ENCODE results near the gene PLCL2.

PLCL2 gene

GRCh38 chr3:16897254-16897926 is 12.6 kb downstream of the PLCL2 start:
- Histone ChIP-seq H3K36me3 (ENCODE audit: insufficient read depth, low read length) (no peaks in the 10 kb centered on the region), H3K4me1 (ENCODE audit: control insufficient read depth, insufficient read depth, low read length) (peaks cover 10% of the 10 kb centered on the region), H3K4me2 (ENCODE audit: low read length) (peak overlapping the region; percentile 67), H3K9ac (ENCODE audit: low read depth, low read length) (no peak overlapping the region), H3K4me3 (ENCODE audit: low read length) (peak overlapping the region; percentile 19), H3K9me3 (replicated peaks; ENCODE audit: low read length) (no peaks in the 10 kb centered on the region), H3K27me3 (ENCODE audit: control insufficient read depth, insufficient read depth, low read length) (peaks cover 13% of the 10 kb centered on the region)

DNA sequence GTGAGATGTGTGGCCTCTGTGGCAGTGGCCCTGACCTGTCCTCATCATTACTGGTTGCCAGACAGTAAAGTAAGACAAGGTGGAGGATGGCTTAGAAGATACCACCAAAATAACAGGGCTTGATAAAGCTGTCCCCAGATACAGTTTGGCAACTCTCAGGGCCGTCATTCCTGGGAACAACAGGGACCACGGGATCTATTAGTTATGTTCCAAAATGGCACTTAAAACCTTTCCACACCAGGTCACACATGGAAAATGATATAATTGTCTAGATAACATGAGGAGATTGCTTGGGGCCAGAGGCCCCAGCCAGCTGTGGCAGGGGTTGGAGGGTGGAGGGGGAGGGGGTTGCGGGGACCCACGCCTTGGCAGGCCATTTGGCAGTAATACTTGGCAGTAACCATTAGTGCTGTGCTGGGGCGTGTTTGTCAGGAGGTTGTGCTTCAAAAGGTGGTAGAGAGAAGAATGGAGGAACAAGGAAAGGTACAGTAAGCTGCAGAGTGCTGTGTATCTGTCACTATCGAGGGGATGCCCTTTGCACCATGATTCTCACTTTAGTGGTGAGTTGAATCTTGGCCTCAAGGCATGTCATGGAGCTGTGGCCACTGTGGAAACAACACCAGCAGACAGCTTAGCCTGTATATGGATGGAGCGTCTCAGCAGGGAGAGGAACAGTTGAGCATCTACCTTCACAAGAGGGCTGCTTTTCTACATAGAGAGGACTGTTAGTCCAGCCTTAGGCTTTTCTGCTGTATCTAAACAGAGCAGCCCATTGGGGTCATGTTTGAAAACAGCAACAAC is 14.0 kb downstream of the PLCL2 start:
- H3K9ac ChIP-seq (ENCODE audit: low read depth, low read length): no peak overlapping the region
- H3K4me1 ChIP-seq (ENCODE audit: control insufficient read depth, insufficient read depth, low read length): peaks cover 10% of the 10 kb centered on the region
- H3K36me3 ChIP-seq (ENCODE audit: insufficient read depth, low read length): no peaks in the 10 kb centered on the region
- H3K27me3 ChIP-seq (ENCODE audit: control insufficient read depth, insufficient read depth, low read length): peaks cover 13% of the 10 kb centered on the region
- no peak overlapping the region for H3K4me3 ChIP-seq (ENCODE audit: low read length)
- H3K4me2 ChIP-seq (ENCODE audit: low read length): no peak overlapping the region
- no peaks in the 10 kb centered on the region for H3K9me3 ChIP-seq (replicated peaks; ENCODE audit: low read length)

- Histone ChIP-seq H3K4me3 (ENCODE audit: low read length) (no peak overlapping the region), H3K4me2 (ENCODE audit: low read length) (no peak overlapping the region), H3K36me3 (ENCODE audit: insufficient read depth, low read length) (no peaks in the 10 kb centered on the region), H3K9ac (ENCODE audit: low read depth, low read length) (no peak overlapping the region), H3K9me3 (replicated peaks; ENCODE audit: low read length) (no peaks in the 10 kb centered on the region), H3K27me3 (ENCODE audit: control insufficient read depth, insufficient read depth, low read length) (peaks cover 13% of the 10 kb centered on the region), H3K4me1 (ENCODE audit: control insufficient read depth, insufficient read depth, low read length) (peaks cover 10% of the 10 kb centered on the region)
Measured at GRCh38 chr3:16899919-16900318, 15.2 kb downstream of the PLCL2 start.

DNA sequence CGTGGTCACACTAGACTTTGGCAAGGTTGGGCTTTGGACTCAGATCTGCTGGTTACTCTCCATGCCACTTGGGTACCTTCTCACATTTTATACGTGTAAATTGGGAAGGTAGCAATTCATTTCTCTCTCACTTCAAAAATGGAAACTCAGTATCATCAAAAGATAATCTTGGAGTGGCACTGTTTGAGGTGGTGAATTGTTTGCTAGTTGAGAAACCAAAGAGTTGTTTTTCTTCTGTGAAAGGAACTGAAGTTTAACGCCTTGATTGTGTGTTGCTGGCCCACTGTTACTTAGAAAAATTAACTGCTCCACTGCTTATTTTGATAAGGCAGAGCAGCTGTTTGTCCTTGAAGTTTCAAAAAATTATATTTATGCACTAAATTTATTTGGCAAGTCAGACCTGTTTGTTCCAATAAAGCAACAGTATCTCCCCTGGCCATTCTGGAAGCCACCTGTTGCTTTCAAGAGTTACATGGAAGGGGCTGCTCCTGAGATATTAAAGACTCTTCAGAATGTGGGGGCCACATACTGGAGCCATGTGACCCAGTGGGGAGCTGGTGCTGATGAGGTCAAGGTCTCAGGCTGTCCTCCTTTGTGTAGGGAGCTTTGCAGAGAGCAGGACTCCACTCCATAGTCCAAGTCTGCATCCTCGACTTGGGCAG is 16.2 kb downstream of the PLCL2 start:
- Histone ChIP-seq H3K4me3 (ENCODE audit: low read length) (no peak overlapping the region), H3K4me2 (ENCODE audit: low read length) (no peak overlapping the region), H3K4me1 (ENCODE audit: control insufficient read depth, insufficient read depth, low read length) (peaks cover 10% of the 10 kb centered on the region), H3K9me3 (replicated peaks; ENCODE audit: low read length) (no peaks in the 10 kb centered on the region), H3K36me3 (ENCODE audit: insufficient read depth, low read length) (no peaks in the 10 kb centered on the region), H3K27me3 (ENCODE audit: control insufficient read depth, insufficient read depth, low read length) (peaks cover 13% of the 10 kb centered on the region), H3K9ac (ENCODE audit: low read depth, low read length) (no peak overlapping the region)

DNA sequence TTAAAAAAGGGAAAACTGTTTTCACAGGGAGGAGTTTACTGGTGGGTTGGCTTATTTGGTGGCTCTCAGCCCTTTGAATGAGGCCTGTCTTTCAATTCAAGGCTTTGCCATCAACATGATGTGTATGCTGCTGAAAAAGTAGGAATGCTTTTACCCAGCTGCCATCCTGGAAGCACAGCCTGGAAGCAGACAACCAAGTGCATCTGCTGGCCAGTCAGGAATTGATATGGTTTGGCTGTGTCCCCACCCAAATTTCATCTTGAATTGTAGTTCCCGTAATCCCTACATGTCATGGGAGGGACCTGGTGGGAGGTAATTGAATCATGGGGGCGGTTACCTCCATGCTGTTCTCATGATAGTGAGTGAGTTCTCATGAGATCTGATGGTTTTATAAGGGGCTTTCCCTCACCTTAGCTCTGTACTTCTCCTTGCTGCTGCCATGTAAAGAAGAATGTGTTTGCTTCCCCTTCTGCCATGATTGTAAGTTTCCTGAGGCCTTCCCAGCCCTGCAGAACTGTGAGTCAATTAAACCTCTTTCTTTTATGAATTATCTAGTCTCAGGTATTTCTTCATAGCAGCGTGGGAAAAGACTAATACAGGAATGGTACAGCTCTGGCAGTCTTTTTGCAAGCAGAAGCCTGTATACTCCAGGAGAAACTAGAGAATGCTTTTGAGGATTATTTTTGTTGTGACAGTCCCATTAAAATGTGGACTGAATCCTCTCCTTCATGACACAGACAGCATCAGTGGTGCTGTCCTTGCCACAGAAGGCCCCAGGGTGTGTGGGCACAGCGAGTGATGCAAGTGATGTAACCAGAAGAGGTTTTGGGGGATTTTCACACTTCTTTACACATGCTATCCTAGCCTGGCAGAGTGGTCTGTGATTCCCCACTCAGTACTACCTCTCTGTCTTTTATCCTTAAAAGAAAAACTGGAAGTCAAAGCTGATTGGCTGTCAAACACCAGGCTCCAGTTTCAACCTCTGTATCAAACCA is 20.0 kb downstream of the PLCL2 start:
- H3K9ac ChIP-seq (ENCODE audit: low read depth, low read length): no peak overlapping the region
- H3K27me3 ChIP-seq (ENCODE audit: control insufficient read depth, insufficient read depth, low read length): peaks cover 6% of the 10 kb centered on the region
- H3K36me3 ChIP-seq (ENCODE audit: insufficient read depth, low read length): no peaks in the 10 kb centered on the region
- H3K4me1 ChIP-seq (ENCODE audit: control insufficient read depth, insufficient read depth, low read length): peaks cover 17% of the 10 kb centered on the region
- no peak overlapping the region for H3K4me2 ChIP-seq (ENCODE audit: low read length)
- no peak overlapping the region for H3K4me3 ChIP-seq (ENCODE audit: low read length)
- H3K9me3 ChIP-seq (replicated peaks; ENCODE audit: low read length): no peaks in the 10 kb centered on the region

DNA sequence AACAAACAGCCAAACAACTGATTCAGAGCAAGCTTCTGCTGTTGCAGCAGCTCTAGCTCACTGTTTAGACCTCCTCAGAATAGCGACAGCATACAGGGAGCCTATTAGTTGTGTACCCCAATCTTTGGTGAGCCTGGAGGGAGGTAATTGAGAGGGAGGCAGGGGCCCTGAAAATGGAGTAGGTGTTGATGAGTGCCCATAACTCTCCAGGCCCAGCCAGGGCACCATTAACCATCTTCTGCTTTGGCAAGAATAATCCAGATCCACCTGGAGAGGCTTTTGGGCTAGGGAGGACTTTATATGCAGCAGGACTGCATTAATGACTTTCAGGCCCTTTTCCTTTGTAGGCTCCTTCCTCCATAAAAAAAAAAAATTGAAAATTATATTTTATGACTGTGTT is 20.9 kb downstream of the PLCL2 start:
- Histone ChIP-seq H3K27me3 (ENCODE audit: control insufficient read depth, insufficient read depth, low read length) (peaks cover 6% of the 10 kb centered on the region), H3K4me2 (ENCODE audit: low read length) (no peak overlapping the region), H3K4me3 (ENCODE audit: low read length) (no peak overlapping the region), H3K9me3 (replicated peaks; ENCODE audit: low read length) (no peaks in the 10 kb centered on the region), H3K4me1 (ENCODE audit: control insufficient read depth, insufficient read depth, low read length) (peaks cover 17% of the 10 kb centered on the region), H3K36me3 (ENCODE audit: insufficient read depth, low read length) (no peaks in the 10 kb centered on the region), H3K9ac (ENCODE audit: low read depth, low read length) (no peak overlapping the region)

- Histone ChIP-seq H3K4me2 (ENCODE audit: low read length) (no peak overlapping the region), H3K27me3 (ENCODE audit: control insufficient read depth, insufficient read depth, low read length) (peaks cover under 1% of the 10 kb centered on the region), H3K36me3 (ENCODE audit: insufficient read depth, low read length) (no peaks in the 10 kb centered on the region), H3K4me3 (ENCODE audit: low read length) (no peak overlapping the region), H3K9ac (ENCODE audit: low read depth, low read length) (no peak overlapping the region), H3K4me1 (ENCODE audit: control insufficient read depth, insufficient read depth, low read length) (peaks cover 17% of the 10 kb centered on the region), H3K9me3 (replicated peaks; ENCODE audit: low read length) (no peaks in the 10 kb centered on the region)
Measured at GRCh38 chr3:16906682-16907081, 21.9 kb downstream of the PLCL2 start.

DNA sequence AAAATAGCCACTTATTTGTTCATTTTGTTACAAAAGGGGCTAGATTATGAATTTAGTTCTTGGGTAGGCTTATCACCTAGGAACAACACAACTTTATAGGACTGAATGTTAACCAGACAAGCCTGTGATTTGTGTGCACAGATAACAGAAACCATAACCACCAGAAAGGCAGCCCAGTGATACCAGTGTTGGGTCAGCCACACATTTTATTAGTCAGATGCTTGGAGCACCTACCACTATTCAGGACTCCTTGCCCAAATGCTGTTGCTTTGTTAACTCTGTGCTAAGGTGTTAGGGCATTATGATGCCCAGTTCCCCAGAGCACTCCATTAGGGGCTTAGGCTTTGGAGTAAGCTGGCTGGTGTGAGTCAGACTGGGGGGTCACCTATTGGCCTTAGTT is 22.5 kb downstream of the PLCL2 start:
- Histone ChIP-seq H3K9me3 (replicated peaks; ENCODE audit: low read length) (no peaks in the 10 kb centered on the region), H3K4me2 (ENCODE audit: low read length) (no peak overlapping the region), H3K27me3 (ENCODE audit: control insufficient read depth, insufficient read depth, low read length) (no peaks in the 10 kb centered on the region), H3K4me3 (ENCODE audit: low read length) (no peak overlapping the region), H3K4me1 (ENCODE audit: control insufficient read depth, insufficient read depth, low read length) (peaks cover 17% of the 10 kb centered on the region), H3K36me3 (ENCODE audit: insufficient read depth, low read length) (no peaks in the 10 kb centered on the region), H3K9ac (ENCODE audit: low read depth, low read length) (no peak overlapping the region)

DNA sequence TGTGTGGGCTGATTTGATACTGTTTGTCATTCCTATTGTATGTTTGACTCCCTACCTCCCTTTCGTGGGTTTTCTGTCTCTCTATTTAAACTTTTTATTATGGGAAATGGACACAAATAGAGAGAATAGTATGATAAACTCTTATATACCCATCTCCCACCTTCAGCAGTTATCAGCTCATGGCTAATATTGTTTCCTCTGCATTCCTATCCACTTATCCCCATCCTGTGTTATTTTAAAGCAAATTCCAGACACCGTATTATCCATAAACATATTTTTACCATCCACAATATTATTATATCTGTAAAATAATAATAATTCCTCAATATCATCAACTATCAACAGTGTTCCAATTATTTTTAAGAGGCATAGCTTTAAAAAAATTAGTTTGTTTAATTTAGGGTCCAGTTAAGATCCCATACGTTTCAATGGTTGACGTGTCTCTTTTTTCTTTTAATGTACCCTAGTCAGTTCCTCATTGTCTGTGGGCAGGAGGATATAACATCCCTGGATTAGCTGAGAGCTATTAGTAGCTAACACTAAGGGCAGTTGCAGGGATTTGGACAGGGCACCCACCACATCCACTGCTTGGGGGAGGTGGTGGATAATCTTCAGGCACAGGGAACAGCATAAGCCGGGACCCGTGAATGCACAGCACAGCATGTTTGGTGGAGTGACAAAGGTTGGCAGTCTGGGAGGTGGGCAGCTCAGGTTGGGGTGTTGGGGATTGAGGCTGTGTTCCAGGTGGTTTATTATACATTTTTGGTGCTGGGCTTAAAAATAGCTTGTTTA is 23.5 kb downstream of the PLCL2 start:
- Histone ChIP-seq H3K4me2 (ENCODE audit: low read length) (no peak overlapping the region), H3K9ac (ENCODE audit: low read depth, low read length) (no peak overlapping the region), H3K27me3 (ENCODE audit: control insufficient read depth, insufficient read depth, low read length) (no peaks in the 10 kb centered on the region), H3K4me3 (ENCODE audit: low read length) (no peak overlapping the region), H3K9me3 (replicated peaks; ENCODE audit: low read length) (no peaks in the 10 kb centered on the region), H3K4me1 (ENCODE audit: control insufficient read depth, insufficient read depth, low read length) (peaks cover 17% of the 10 kb centered on the region), H3K36me3 (ENCODE audit: insufficient read depth, low read length) (no peaks in the 10 kb centered on the region)

DNA sequence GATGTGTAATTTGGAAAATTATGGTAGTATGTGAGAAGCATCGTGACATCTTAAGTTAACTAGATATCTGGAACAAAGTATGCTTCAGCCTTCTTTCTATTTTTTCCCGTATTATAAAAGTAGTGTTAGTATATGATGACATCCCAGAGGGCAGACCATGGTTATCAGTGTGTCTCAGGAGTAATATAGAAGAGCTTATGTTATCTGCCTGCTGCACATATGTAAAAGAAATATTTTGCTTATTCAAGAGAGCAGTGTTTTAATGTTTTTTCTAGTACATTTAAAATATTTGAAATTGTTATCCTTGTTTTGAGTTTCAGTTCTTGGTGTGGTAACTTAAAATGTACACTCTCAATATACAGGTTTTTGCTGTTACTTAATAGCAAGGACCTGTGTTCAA is 24.1 kb downstream of the PLCL2 start:
- peaks cover 17% of the 10 kb centered on the region for H3K4me1 ChIP-seq (ENCODE audit: control insufficient read depth, insufficient read depth, low read length)
- H3K4me2 ChIP-seq (ENCODE audit: low read length): no peak overlapping the region
- no peaks in the 10 kb centered on the region for H3K36me3 ChIP-seq (ENCODE audit: insufficient read depth, low read length)
- H3K9me3 ChIP-seq (replicated peaks; ENCODE audit: low read length): no peaks in the 10 kb centered on the region
- H3K27me3 ChIP-seq (ENCODE audit: control insufficient read depth, insufficient read depth, low read length): no peaks in the 10 kb centered on the region
- no peak overlapping the region for H3K4me3 ChIP-seq (ENCODE audit: low read length)
- H3K9ac ChIP-seq (ENCODE audit: low read depth, low read length): no peak overlapping the region
